OCI-LY7 (cell line): ENCODE results near the gene GABRG3. TPM values are rescaled to one million over a fixed set of nuclear protein-coding genes. Genes with fewer than 3 reads are reported as not detected.

Experiments used
- BruUV-seq: library from RNA; stranded (reverse); fragments of 400-500 nt; replicated peaks from 2 replicates; lab custom pipeline; 2021; lab: Mats Ljungman, UMichigan
- CTCF ChIA-PET: fragments of 300-600 bp; sonication (Branson Sonifier 250); formaldehyde crosslinking; loops from one replicate; lab custom pipeline; 2022; ENCODE audit warnings: antibody characterized with exemption; ENCODE audit not compliant: unreplicated experiment; lab: Charles Lee
- POLR2A ChIA-PET: fragments of 300-600 bp; sonication (Branson Sonifier 250); formaldehyde crosslinking; loops from one replicate; lab custom pipeline; 2022; ENCODE audit warnings: antibody characterized with exemption; lab: Charles Lee
- DNase-seq: peaks from one replicate; pipeline ENCODE4 v3.0.0-alpha.2; 2015; ENCODE audit warnings: low spot score
- H2AFZ ChIP-seq: fragments of 200-600 bp; sonication (generic), shearing (Covaris generic); 2 replicates; pipeline ENCODE4 v1.6.1; 2014; ENCODE audit warnings: mild to moderate bottlenecking, antibody characterized with exemption, low read length, moderate library complexity
- H3K27ac ChIP-seq: fragments of 200-600 bp; sonication (generic); 2 replicates; pipeline ENCODE4 v1.5.1; 2014; ENCODE audit warnings: mixed run types, low read depth, mild to moderate bottlenecking, moderate library complexity, low read length, inconsistent platforms; ENCODE audit not compliant: poor library complexity, severe bottlenecking
- H3K36me3 ChIP-seq: fragments of 200-600 bp; sonication (generic); 2 replicates; pipeline ENCODE4 v1.6.1; 2014; ENCODE audit warnings: mild to moderate bottlenecking, antibody characterized with exemption, low read length, moderate library complexity, mixed read lengths; ENCODE audit not compliant: insufficient read depth
- H3K4me1 ChIP-seq: fragments of 200-600 bp; sonication (generic); 2 replicates; pipeline ENCODE4 v1.5.1; 2014; ENCODE audit warnings: mild to moderate bottlenecking, low read length; ENCODE audit not compliant: insufficient read depth, poor library complexity, severe bottlenecking
- H3K4me2 ChIP-seq: fragments of 200-600 bp; sonication (generic); 2 replicates; pipeline ENCODE4 v1.6.1; 2014; ENCODE audit warnings: mild to moderate bottlenecking, low read length
- H3K4me3 ChIP-seq: fragments of 200-600 bp; sonication (generic); 2 replicates; pipeline ENCODE4 v1.5.1; 2014; ENCODE audit warnings: mild to moderate bottlenecking, low read depth, low read length; ENCODE audit not compliant: poor library complexity, severe bottlenecking
- H3K79me2 ChIP-seq: fragments of 200-600 bp; sonication (generic); 2 replicates; pipeline ENCODE4 v1.6.1; 2016; ENCODE audit warnings: low read depth, mild to moderate bottlenecking, low read length, moderate library complexity, mixed read lengths; ENCODE audit not compliant: insufficient read depth
- H3K9me2 ChIP-seq: fragments of 200-600 bp; sonication (generic); 2 replicates; pipeline ENCODE4 v1.6.1; 2016; ENCODE audit warnings: mild to moderate bottlenecking, low read length, mixed read lengths; ENCODE audit not compliant: insufficient read depth
- H3K9me3 ChIP-seq: fragments of 200-600 bp; sonication (generic); 2 replicates; pipeline ENCODE4 v1.6.1; 2014; ENCODE audit warnings: mild to moderate bottlenecking, mixed run types, low read length, mixed read lengths
- H4K20me1 ChIP-seq: fragments of 200-600 bp; sonication (generic); 2 replicates; pipeline ENCODE4 v1.6.1; 2014; ENCODE audit warnings: mild to moderate bottlenecking, antibody characterized with exemption, low read length, moderate library complexity, mixed read lengths; ENCODE audit not compliant: insufficient read depth
- EZH2phosphoT487 ChIP-seq: fragments of 200-600 bp; sonication (generic); IDR thresholded peaks from 2 replicates; pipeline ENCODE4 v1.6.1; 2018; ENCODE audit warnings: low read depth, borderline replicate concordance, mild to moderate bottlenecking, mixed run types, antibody characterized with exemption, low read length, moderate library complexity, mixed read lengths
- intact Hi-C: fragments of 100-400 bp; cut with micrococcal nuclease; formaldehyde crosslinking; loops from one replicate; pipeline ENCODE4 v1.10.0; 2022; ENCODE audit not compliant: unreplicated experiment
- small RNA-seq: library from RNA; depleted of rRNA; stranded (forward); fragments of <200 nt; gene quantifications from one replicate; pipeline ENCODE3, GENCODE V24; 2014
- total RNA-seq, 2 experiments: library from RNA; depleted of rRNA in 1 of 2; stranded (reverse); fragments of >200 nt in 1 of 2; shearing (Covaris generic) in 1 of 2; gene quantifications; 2 replicates each; pipeline ENCODE4 v1.2.3, GENCODE V29; 2014 to 2022
- TF ChIP-seq, protein P1 (sequence below): fragments of 200-600 bp; sonication (generic); conservative IDR thresholded peaks from 2 replicates; pipeline ENCODE4 v1.5.1; 2014; ENCODE audit warnings: mild to moderate bottlenecking, antibody characterized with exemption, low read length, moderate library complexity, mixed read lengths

Gene GABRG3
- total RNA-seq, 2 experiments from 2014 or later, result not detected

DNA sequence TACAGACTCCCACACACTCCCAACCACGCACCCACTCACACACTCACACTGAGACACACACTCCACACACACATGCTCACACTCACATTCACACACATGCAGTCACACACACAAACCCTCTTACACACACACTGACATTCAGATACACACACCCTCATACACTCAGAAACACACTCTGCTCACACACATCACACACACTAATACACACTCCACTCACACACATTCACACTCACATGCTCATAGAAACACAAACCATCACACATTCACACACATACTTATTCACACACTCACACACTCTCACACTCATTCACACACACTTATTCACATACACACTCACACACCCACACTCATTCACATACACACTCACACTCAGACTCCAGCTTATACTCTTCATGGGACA, 618.8 kb downstream of the GABRG3 start:
- ChIA-PET POLR2A (no interaction called here), CTCF (no interaction called here)
- intact Hi-C loops, result loop anchor here (1.0 kb wide), 1 partner anchor 35 kb away; no protein-coding TSS in a partner anchor
- H2AFZ ChIP-seq, result no peak overlapping the region
- no peaks in the 10 kb centered on the region for H3K79me2 ChIP-seq
- no peaks in the 10 kb centered on the region for H3K36me3 ChIP-seq
- no peaks in the 10 kb centered on the region for H3K4me1 ChIP-seq
- H3K9me3 ChIP-seq, result no peaks in the 10 kb centered on the region
- no peak overlapping the region for H3K27ac ChIP-seq
- H3K4me3 ChIP-seq, result no peak overlapping the region
- DNase-seq, result no peak
- H4K20me1 ChIP-seq, result no peaks in the 10 kb centered on the region
- no peaks in the 10 kb centered on the region for H3K9me2 ChIP-seq
- no peak overlapping the region for H3K4me2 ChIP-seq
- TF ChIP-seq, protein P1, sequence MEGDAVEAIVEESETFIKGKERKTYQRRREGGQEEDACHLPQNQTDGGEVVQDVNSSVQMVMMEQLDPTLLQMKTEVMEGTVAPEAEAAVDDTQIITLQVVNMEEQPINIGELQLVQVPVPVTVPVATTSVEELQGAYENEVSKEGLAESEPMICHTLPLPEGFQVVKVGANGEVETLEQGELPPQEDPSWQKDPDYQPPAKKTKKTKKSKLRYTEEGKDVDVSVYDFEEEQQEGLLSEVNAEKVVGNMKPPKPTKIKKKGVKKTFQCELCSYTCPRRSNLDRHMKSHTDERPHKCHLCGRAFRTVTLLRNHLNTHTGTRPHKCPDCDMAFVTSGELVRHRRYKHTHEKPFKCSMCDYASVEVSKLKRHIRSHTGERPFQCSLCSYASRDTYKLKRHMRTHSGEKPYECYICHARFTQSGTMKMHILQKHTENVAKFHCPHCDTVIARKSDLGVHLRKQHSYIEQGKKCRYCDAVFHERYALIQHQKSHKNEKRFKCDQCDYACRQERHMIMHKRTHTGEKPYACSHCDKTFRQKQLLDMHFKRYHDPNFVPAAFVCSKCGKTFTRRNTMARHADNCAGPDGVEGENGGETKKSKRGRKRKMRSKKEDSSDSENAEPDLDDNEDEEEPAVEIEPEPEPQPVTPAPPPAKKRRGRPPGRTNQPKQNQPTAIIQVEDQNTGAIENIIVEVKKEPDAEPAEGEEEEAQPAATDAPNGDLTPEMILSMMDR, result no peak
- TF ChIP-seq EZH2phosphoT487, result no peak
- BruUV-seq, result no TSS peak

Small RNAs within 50 kb of the gene (small RNA-seq; reads per million reads assigned to genes)
- gene RNA5SP391 (not detected), gene SERPINE4P (not detected)

Other genes starting within 250 kb of the GABRG3 start
- 2.8 and 3.6 TPM in 2 replicates for gene GABRB3, start 198.1 kb upstream of the GABRG3 start, total RNA-seq (2014; rRNA removed; shearing (Covaris generic))
- 6.4 and 6.5 TPM in 2 replicates for gene GABRB3, start 198.1 kb upstream of the GABRG3 start, total RNA-seq (2022)
- gene GABRA5, start 104.1 kb upstream of the GABRG3 start, total RNA-seq (2014; rRNA removed; shearing (Covaris generic)), result not detected in 2 replicates
- gene GABRA5, start 104.1 kb upstream of the GABRG3 start, total RNA-seq (2022), result not detected in 2 replicates